EL (cell line): ENCODE measurements around the gene GPBP1L1.
"Not testable (repeated sequence)": the region's sequence is repeated elsewhere in the genome, so short reads cannot be mapped to it uniquely, and the experiment has no call there.

ENCODE experiments used
- DNase-seq: peaks from one replicate; pipeline ENCODE4 v3.0.0-alpha.2; 2016

Gene GPBP1L1

GRCh38 chr1:45686288-45687013 lies at the start of gene GPBP1L1:
Gene GPBP1L1 (minus strand): TSS chr1:45686533. CDS start chr1:45659087, 27,446 bp downstream.
- DNase-seq = peak; percentile 97

GRCh38 chr1:45730780-45731319 lies 44.5 kb upstream of the GPBP1L1 start:
- no peak for DNase-seq

- DNase-seq = no peak
These were observed 43.9 kb upstream of the GPBP1L1 start for GRCh38 chr1:45730075-45730779.

GRCh38 chr1:45726007-45726406 lies 39.7 kb upstream of the GPBP1L1 start:
- DNase-seq = not testable (repeated sequence)

- DNase-seq = peak; percentile 25
These were observed 37.1 kb upstream of the GPBP1L1 start for GRCh38 chr1:45723248-45723930.

- DNase-seq = peak; percentile 45
These were observed 36.5 kb upstream of the GPBP1L1 start for GRCh38 chr1:45722809-45723208.

- peak; percentile 66 for DNase-seq
These were observed 34.9 kb upstream of the GPBP1L1 start for GRCh38 chr1:45721207-45721606.

GRCh38 chr1:45718289-45718688 lies 32.0 kb upstream of the GPBP1L1 start:
- no peak for DNase-seq

- peak; percentile 44 for DNase-seq
These were observed 31.1 kb upstream of the GPBP1L1 start for GRCh38 chr1:45717386-45717785.

GRCh38 chr1:45716700-45717099 lies 30.4 kb upstream of the GPBP1L1 start:
- DNase-seq = no peak

- no peak for DNase-seq
These were observed 27.4 kb upstream of the GPBP1L1 start for GRCh38 chr1:45713711-45714110.

- DNase-seq = no peak
These were observed 18.3 kb upstream of the GPBP1L1 start for GRCh38 chr1:45704637-45705036.

- DNase-seq = no peak
These were observed 8.5 kb upstream of the GPBP1L1 start for GRCh38 chr1:45694823-45695222.

GRCh38 chr1:45693811-45694210 lies 7.5 kb upstream of the GPBP1L1 start:
- DNase-seq = not testable (repeated sequence)

- peak; percentile 89 for DNase-seq
These were observed 1.7 kb upstream of the GPBP1L1 start, which contains the start of gene TMEM69 for GRCh38 chr1:45687754-45688740. Gene TMEM69 (plus strand): TSS chr1:45688181. CDS start chr1:45691069, 2,888 bp downstream.

GRCh38 chr1:45687014-45687753 lies 851 bp upstream of the GPBP1L1 start:
- peak; percentile 99 for DNase-seq

GRCh38 chr1:45686015-45686287 lies 382 bp downstream of the GPBP1L1 start:
- DNase-seq = peak; percentile 38

- peak; percentile 22 for DNase-seq
These were observed 872 bp downstream of the GPBP1L1 start for GRCh38 chr1:45685308-45686014.

- no peak for DNase-seq
These were observed 1.9 kb downstream of the GPBP1L1 start for GRCh38 chr1:45684402-45684801.

GRCh38 chr1:45682942-45683341 lies 3.4 kb downstream of the GPBP1L1 start:
- no peak for DNase-seq

GRCh38 chr1:45679123-45679522 lies 7.2 kb downstream of the GPBP1L1 start:
- peak; percentile 20 for DNase-seq
